Adrenal gland (tissue), 12 donors: ENCODE measurements around the gene SUGP1. TPM values are rescaled to one million over a fixed set of nuclear protein-coding genes. Genes with fewer than 3 reads are reported as not detected.

Source experiments
- DNase-seq, 7 donors: peaks; one replicate each; pipeline ENCODE4 v3.0.0-alpha.2; 2019 to 2020
- H3K27ac ChIP-seq, 5 donors: fragments of 200-600 bp; sonication (generic) in 4 of 5; 1 replicate in 3 of 5; 2 replicates in 2 of 5; pipeline versions ENCODE4 v1.5.1 to v1.8.0; 2016 to 2020; ENCODE audit warnings: mild to moderate bottlenecking in 1 of 5
- H3K27me3 ChIP-seq: fragments of 200-600 bp; 2 replicates; pipeline ENCODE4 v1.8.0; 2021
- H3K36me3 ChIP-seq, 2 donors: fragments of 200-600 bp; replicated peaks in 1 of 2; 1 replicate in 1 of 2; 2 replicates in 1 of 2; pipeline versions ENCODE4 v1.5.1 to v1.8.0; 2018 to 2022
- H3K4me1 ChIP-seq, 2 donors: fragments of 200-600 bp; replicated peaks in 1 of 2; 1 replicate in 1 of 2; 2 replicates in 1 of 2; pipeline versions ENCODE4 v1.5.1 to v1.8.0; 2018 to 2021
- H3K4me3 ChIP-seq, 4 donors: fragments of 200-600 bp; sonication (generic) in 3 of 4; one replicate each; pipeline ENCODE4 v1.5.1; 2016 to 2018
- H3K9me3 ChIP-seq, 3 donors: fragments of 200-600 bp; sonication (generic) in 1 of 3; replicated peaks in 1 of 3; 1 replicate in 2 of 3; 2 replicates in 1 of 3; pipeline versions ENCODE4 v1.5.1 to v1.8.0; 2016 to 2021
- POLR2A ChIP-seq, 2 donors: fragments of 450-650 bp; IDR thresholded peaks; one replicate each; pipeline ENCODE4 v1.6.1; 2017; ENCODE audit warnings: antibody characterized with exemption in 2 of 2, mild to moderate bottlenecking in 2 of 2, moderate library complexity in 1 of 2
- WGBS, 4 donors: extraction: QIAGEN DNeasy Blood & Tissue Kit in 2 of 4; methylation state at CpG; one replicate each; pipeline versions ENCODE4 v1.1.5 to v1.1.7; 2013 to 2017; 5-methylcytosine and 5-hydroxymethylcytosine counted together
- intact Hi-C, 2 donors: fragments of 100-400 bp; cut with DNase I; formaldehyde crosslinking; loops; one replicate each; pipeline versions ENCODE4 v1.14.1 to v1.15.0; 2022 to 2023
- polyA plus RNA-seq, 3 donors: library from polyadenylated mRNA; stranded (reverse); fragments of 200-250 nt in 2 of 3; fragments of 350-450 nt in 1 of 3; fragmentation: Illumina TruSeq in 1 of 3; extraction: RNeasy Lipid Tissue Mini Kit (QIAGEN cat#74804) in 1 of 3; gene quantifications; one replicate each; pipeline ENCODE4 v1.2.3, GENCODE V29; 2013 to 2014
- total RNA-seq, 9 donors: library from RNA; depleted of rRNA in 4 of 9; stranded (reverse); fragments of >200 nt in 4 of 9; fragments of 120-200 nt in 1 of 9; fragmentation: NEBNext Ultra II Directional in 1 of 9; extraction: Animal tissue kit (Norgen Biotek cat#: 25700) in 1 of 9; gene quantifications; one replicate each; pipeline versions ENCODE4 v1.1.0 to v1.2.4, GENCODE V29; 2013 to 2023
- TF ChIP-seq, protein P1 (sequence below), 6 experiments: fragments of 450-650 bp in 4 of 6; fragments of 200-600 bp in 2 of 6; sonication (generic) in 1 of 6; IDR thresholded peaks; 1 replicate in 5 of 6; 2 replicates in 1 of 6; pipeline versions ENCODE4 v1.5.1 to v1.8.0; 2016 to 2021; ENCODE audit warnings: antibody characterized with exemption in 6 of 6, mild to moderate bottlenecking in 2 of 6, moderate library complexity in 1 of 6
- donor health status: healthy with polysubstance abuse.
- donor health status: Bipolar disorder and iron deficiency.
- donor health status: DM: yes; HTN: yes; CAD: no.
- donor health status: DM: no; HTN: no; CAD: no.
- donor health status: DM: no; HTN: no; CAD: no.
- donor health status: DM: yes; HTN: yes; CAD: no.

Gene SUGP1
- total and polyA plus RNA-seq, 12 donors: 25.5 to 130 (median 60.5) TPM

DNA sequence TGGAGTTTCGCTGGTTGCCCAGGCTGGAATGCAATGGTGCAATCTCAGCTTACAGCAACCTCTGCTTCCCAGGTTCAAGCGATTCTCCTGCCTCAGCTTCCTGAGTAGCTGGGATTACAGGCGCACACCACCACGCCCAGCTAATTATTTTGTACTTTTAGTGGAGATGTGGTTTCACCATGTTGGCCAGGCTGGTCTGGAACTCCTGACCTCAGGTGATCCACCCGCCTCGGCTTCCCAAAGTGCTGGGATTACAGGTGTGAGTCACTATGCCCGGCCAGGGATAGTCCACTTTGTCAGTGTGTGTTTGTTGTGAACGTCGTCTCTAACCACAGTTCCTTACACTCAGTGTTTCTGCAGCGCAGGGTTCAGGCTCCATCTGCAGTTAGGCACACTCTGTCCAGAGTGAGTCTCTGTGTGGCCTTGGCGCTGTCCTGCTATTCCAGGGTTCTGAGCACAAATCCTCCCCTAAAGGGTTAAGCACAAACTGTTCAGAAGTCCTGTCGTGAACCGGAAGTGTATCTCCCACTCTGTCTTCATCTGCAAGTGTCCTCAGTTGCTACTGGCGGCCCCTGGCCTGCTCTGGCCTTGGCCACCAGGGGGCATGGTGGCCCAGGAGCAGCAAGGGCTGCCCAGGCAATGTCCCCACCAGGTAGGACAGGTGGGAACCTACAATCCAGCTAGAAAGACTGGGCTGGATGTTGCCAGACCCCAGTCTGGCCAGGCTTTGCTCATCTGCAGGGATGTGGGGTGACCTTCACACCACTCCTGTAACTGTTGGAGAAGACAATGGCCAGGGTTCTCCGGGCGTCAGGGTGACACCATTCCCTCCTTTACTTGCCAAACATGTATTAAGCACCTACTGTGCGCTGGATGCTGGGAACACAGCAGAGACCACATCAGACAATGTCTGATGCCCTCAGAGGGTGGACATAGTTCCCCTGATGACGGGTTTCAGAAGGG lies 46.4 kb upstream of the SUGP1 start:
- H3K27me3 ChIP-seq: no peaks in the 10 kb centered on the region
- H3K9me3 ChIP-seq: no peaks in the 10 kb centered on the region
- no peak overlapping the region for H3K4me3 ChIP-seq
- intact Hi-C loops: loop anchor here (2.0 to 5.0 kb wide), 2 partner anchors 124 to 126 kb away; no protein-coding TSS in a partner anchor
- H3K4me1 ChIP-seq: peaks cover 0 to 5% of the 10 kb centered on the region in 2 donors
- no peak for TF ChIP-seq POLR2A (IDR thresholded peaks at IDR 0.05)
- TF ChIP-seq, protein P1, sequence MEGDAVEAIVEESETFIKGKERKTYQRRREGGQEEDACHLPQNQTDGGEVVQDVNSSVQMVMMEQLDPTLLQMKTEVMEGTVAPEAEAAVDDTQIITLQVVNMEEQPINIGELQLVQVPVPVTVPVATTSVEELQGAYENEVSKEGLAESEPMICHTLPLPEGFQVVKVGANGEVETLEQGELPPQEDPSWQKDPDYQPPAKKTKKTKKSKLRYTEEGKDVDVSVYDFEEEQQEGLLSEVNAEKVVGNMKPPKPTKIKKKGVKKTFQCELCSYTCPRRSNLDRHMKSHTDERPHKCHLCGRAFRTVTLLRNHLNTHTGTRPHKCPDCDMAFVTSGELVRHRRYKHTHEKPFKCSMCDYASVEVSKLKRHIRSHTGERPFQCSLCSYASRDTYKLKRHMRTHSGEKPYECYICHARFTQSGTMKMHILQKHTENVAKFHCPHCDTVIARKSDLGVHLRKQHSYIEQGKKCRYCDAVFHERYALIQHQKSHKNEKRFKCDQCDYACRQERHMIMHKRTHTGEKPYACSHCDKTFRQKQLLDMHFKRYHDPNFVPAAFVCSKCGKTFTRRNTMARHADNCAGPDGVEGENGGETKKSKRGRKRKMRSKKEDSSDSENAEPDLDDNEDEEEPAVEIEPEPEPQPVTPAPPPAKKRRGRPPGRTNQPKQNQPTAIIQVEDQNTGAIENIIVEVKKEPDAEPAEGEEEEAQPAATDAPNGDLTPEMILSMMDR (IDR thresholded peaks at IDR 0.05): peak; percentile 87 to 97 (median 96)
- H3K36me3 ChIP-seq: no peaks in the 10 kb centered on the region
- H3K27ac ChIP-seq: peak overlapping the region in 1 of 5 donors; percentile 24
- 42 to 67% (median 48%) methylated on average over 7 to 18 of the region's 18 CpGs for WGBS, 4 donors
- DNase-seq: peak; percentile 59 to 89 (median 77)

DNA sequence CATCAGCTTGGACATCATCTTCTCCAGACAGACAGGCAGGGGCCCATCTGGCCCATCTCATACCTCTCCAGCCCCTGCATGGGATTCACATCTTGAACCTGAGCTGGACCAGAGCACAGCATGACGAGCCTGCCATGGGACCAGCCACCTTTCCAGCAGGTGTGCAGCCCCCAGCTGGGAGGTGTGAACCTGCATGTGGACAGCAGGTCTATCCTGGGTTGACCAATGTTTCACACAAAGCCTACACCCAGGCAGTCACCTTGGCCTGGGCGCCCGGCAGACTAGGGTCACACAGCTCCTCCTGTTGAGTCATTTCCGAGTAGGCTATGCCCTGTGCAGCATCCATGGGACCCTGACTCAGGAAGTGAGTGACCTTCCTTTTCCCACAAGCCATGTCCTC lies 41.8 kb upstream of the SUGP1 start:
- intact Hi-C loops: no loop called here
- peaks cover 0 to 5% of the 10 kb centered on the region in 2 donors for H3K4me1 ChIP-seq
- H3K36me3 ChIP-seq: peaks cover 0 to 6% of the 10 kb centered on the region in 2 donors
- H3K4me3 ChIP-seq: no peak overlapping the region
- H3K9me3 ChIP-seq: no peaks in the 10 kb centered on the region
- no peak overlapping the region for H3K27ac ChIP-seq
- no peaks in the 10 kb centered on the region for H3K27me3 ChIP-seq
- no peak for DNase-seq
- WGBS, 4 donors: 74 to 85% (median 76%) methylated on average over 4 of the region's 4 CpGs; no CpG with 5 or more reads in 1 of the 4 donors
- TF ChIP-seq, protein P1 (IDR thresholded peaks at IDR 0.05): no peak
- TF ChIP-seq POLR2A (IDR thresholded peaks at IDR 0.05): no peak

DNA sequence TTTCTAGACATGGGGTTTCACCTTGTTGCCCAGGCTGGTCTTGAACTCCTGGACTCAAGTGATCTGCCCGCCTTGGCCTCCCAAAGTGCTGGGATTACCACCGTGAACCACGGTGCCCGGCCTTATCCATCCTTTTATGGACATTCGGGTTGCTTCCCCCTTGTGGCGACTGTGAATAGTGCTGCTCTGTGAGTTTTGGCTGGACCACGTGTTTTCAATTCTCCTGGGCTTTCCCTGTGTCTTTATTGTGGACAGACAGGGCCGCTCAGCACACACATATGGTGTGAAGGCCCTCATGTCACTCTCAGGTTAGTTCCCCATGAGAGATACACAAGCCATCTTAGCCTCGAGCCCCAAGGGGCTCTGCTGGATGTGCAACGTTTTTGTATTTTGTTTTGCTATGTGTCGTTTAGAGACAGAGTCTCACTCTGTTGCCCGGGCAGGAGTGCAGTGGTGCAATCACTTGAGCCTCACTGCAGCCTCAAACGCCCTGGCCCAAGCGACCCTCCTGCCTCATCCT lies 40.8 kb upstream of the SUGP1 start:
- no peak overlapping the region for H3K27ac ChIP-seq
- H3K36me3 ChIP-seq: peaks cover 0 to 15% of the 10 kb centered on the region in 2 donors
- no peak overlapping the region for H3K4me3 ChIP-seq
- 8 to 16% (median 13%) methylated on average over 13 to 14 of the region's 14 CpGs for WGBS, 4 donors
- intact Hi-C loops: no loop called here
- no peaks in the 10 kb centered on the region for H3K27me3 ChIP-seq
- TF ChIP-seq, protein P1 (IDR thresholded peaks at IDR 0.05): peak; percentile 80 to 88 (median 82)
- TF ChIP-seq POLR2A (IDR thresholded peaks at IDR 0.05): no peak
- peak; percentile 74 to 95 (median 81) for DNase-seq
- H3K4me1 ChIP-seq: no peaks in the 10 kb centered on the region
- no peaks in the 10 kb centered on the region for H3K9me3 ChIP-seq

DNA sequence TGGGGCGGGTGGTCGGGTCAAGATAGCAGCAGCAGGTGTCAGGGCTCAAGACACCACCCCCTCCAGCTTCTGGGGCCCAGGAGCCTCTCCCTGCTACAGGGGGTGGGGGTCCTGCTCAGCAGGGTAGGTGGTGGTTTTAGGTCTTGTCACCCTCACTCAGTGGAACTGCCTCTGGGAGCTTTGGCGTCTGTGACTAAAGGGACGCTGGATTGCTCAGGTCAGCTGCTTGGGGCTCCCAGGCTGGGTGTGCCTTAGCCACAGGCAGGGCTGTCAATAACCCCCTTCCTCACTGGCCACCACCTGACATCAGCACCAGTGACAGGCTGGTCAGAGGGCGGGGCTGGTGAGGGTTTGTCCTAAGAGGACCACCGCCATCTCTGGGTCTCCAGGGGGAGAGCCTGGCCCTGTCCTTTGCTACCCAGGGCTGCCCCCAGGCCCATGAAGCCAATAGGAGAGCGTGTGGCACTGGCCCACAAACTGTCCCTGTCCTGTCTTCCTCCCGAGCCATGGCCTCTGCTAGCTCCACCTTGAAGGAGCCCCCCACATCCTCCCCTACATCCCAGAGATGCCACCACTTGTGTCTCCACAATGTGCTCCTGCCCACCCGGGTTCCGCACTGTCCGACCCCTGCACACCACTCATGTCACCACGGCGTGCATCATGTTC lies 36.7 kb upstream of the SUGP1 start:
- no peaks in the 10 kb centered on the region for H3K4me1 ChIP-seq
- TF ChIP-seq, protein P1 (IDR thresholded peaks at IDR 0.05): no peak
- TF ChIP-seq POLR2A (IDR thresholded peaks at IDR 0.05): no peak
- intact Hi-C loops: no loop called here
- H3K36me3 ChIP-seq: peaks cover 0 to 56% of the 10 kb centered on the region in 2 donors
- no peaks in the 10 kb centered on the region for H3K9me3 ChIP-seq
- 85 to 94% (median 90%) methylated on average over 8 to 13 of the region's 13 CpGs for WGBS, 4 donors
- H3K4me3 ChIP-seq: no peak overlapping the region
- H3K27me3 ChIP-seq: no peaks in the 10 kb centered on the region
- DNase-seq: no peak
- H3K27ac ChIP-seq: no peak overlapping the region
